HUES6 (cell line): ENCODE results near the gene DVL2.
A peak's percentile ranks its signal among the peaks of the same experiment; 100 is the strongest.

ENCODE experiments used
- H3K27ac ChIP-seq: 2 replicates; pipeline ENCODE4 v1.7.0; 2013; ENCODE audit warnings: low read depth, mild to moderate bottlenecking, low read length, inconsistent platforms
- H3K27me3 ChIP-seq: 2 replicates; pipeline ENCODE4 v1.6.1; 2013; ENCODE audit warnings: low read length; ENCODE audit not compliant: control insufficient read depth, insufficient read depth
- H3K36me3 ChIP-seq: 2 replicates; pipeline ENCODE4 v1.6.1; 2013; ENCODE audit warnings: low read length; ENCODE audit not compliant: control insufficient read depth, insufficient read depth
- H3K4me1 ChIP-seq: 2 replicates; pipeline ENCODE4 v1.6.1; 2013; ENCODE audit warnings: low read length; ENCODE audit not compliant: control insufficient read depth, insufficient read depth
- H3K4me3 ChIP-seq: 2 replicates; pipeline ENCODE4 v1.5.1; 2013; ENCODE audit warnings: low read depth, low read length
- H3K9ac ChIP-seq: one replicate; pipeline ENCODE4 v1.6.1; 2013; ENCODE audit warnings: mild to moderate bottlenecking, low read length
- H3K9me3 ChIP-seq: 2 replicates; pipeline ENCODE4 v1.6.1; 2013; ENCODE audit warnings: low read depth, low read length; ENCODE audit not compliant: control insufficient read depth, insufficient read depth

The DVL2 gene

DNA sequence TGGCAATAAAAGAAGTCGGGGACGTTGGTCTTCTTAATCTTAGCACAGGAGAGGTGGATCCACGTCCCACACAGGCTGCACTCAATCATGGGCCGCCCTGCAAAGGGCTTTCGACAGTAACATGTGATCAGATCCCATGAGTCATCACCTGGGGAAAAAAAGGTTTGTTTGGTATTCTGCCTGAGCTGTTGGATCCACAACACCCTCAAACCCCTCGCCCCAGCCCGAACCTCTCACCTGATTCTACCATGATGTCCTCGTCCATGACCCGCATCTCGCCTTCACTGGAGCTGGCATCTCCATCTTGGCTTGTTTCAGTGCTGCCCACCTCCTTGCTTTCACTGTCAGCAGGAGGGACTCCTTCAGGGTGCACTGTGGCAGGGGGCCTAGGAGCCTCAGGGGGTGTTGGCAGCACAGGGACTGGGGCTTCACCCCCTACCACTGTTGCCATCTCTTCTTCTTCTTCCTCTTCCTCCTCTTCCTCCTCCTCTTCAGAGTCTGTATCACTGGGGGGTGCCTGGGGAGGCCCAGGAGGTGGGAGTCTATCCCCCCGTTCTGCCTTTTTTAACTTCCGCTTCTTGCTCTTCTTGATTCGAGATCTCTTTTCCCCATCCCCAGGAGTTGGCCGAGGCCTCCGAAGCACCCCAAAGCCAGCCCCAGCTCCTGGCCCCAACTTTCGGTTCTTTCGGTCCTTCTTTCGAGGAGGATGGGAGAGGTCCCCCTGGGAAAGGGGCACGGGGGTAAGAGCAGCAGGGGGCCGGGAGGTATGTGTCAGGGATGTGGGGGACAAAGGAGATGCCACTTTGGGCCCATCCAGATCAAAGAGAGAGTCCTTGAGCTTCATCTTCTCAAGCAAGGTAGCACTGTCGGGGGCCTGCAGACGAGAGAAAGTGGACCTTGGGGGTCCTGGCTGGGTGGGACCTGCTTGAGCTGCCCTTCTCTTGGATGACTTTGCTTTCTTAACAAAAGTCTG, 1.7 kb upstream of the DVL2 start:
- Histone ChIP-seq H3K27ac (no peak overlapping the region), H3K4me3 (no peak overlapping the region), H3K27me3 (no peaks in the 10 kb centered on the region), H3K9ac (peak overlapping the region; percentile 7), H3K4me1 (peaks cover 17% of the 10 kb centered on the region; the same call in 1 of the 2 replicates), H3K9me3 (no peaks in the 10 kb centered on the region), H3K36me3 (peaks cover 38% of the 10 kb centered on the region)

DNA sequence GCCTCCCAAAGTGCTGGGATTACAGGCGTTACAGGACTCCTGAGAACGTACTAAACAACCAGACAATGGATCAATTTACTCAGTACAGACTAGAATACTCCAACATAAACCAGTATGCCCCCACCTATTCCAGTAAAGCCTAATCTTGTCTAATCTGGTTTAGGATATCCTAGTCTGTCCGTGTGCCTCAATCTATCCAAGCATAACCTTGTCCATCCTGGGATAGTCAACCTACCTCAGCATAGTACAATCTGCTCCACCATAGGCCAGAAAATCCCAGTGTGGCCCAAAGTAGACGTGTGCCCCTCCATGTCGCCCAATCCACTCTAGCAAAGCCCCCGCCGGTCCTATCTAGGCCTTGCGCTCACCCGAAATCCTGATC, 625 bp downstream of the DVL2 start:
- H3K36me3 ChIP-seq: peaks cover 51% of the 10 kb centered on the region

DNA sequence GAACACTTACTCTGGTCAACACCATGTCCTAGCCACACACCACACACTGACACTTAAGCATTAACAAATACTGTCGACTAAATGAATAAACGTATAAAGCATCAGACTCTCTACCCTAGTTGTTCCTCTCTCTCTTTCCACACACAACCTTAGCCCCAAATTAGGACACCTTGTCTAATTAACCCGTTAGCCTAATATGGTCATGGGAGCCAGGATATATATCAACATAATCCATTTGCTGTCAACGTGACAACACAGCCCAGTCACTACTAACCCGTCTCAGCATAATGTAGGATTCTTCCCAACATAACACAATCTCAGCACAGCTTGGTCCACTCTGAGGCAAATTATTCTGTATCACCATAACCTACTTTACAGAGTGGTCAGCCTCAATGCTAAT, 2.2 kb downstream of the DVL2 start:
- Histone ChIP-seq H3K4me1 (peaks cover 8% of the 10 kb centered on the region; the same call in 1 of the 2 replicates), H3K36me3 (peaks cover 63% of the 10 kb centered on the region), H3K27ac (no peak overlapping the region), H3K4me3 (peak overlapping the region; percentile 40), H3K9me3 (no peaks in the 10 kb centered on the region), H3K9ac (no peak overlapping the region), H3K27me3 (no peaks in the 10 kb centered on the region)

More for the DNA sequence above, 625 bp downstream of the DVL2 start:
- H3K4me1 ChIP-seq: peaks cover 13% of the 10 kb centered on the region; the same call in 1 of the 2 replicates
- H3K27ac ChIP-seq: peak overlapping the region; percentile 84
- H3K4me3 ChIP-seq: peak overlapping the region; percentile 83
- no peaks in the 10 kb centered on the region for H3K9me3 ChIP-seq
- no peaks in the 10 kb centered on the region for H3K27me3 ChIP-seq
- H3K9ac ChIP-seq: peak overlapping the region; percentile 93

DNA sequence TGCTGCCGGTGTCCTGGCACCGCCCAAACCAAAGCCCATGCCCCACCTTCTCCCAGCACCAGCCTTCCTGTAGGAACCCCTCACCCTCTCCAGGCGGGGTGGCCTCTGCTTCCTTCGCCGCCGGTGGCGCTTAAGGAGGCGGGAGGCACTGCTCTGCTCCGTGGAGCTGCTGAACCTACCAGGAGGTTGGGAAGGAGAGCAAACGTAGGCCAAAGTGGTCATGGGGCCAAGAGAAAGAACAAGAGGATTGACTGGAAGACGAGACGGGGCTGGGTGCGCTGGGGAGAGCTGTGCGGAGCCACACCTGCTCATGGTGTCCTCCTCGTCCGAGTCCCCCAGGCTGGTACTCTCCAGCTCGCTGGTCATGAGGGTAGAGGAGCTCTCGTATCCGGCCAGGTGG, 4.8 kb downstream of the DVL2 start:
- peaks cover 64% of the 10 kb centered on the region for H3K36me3 ChIP-seq
- peaks cover 7% of the 10 kb centered on the region; the same call in 1 of the 2 replicates for H3K4me1 ChIP-seq
- H3K9me3 ChIP-seq: no peaks in the 10 kb centered on the region
- H3K9ac ChIP-seq: no peak overlapping the region
- H3K27me3 ChIP-seq: no peaks in the 10 kb centered on the region
- no peak overlapping the region for H3K27ac ChIP-seq
- no peak overlapping the region for H3K4me3 ChIP-seq

DNA sequence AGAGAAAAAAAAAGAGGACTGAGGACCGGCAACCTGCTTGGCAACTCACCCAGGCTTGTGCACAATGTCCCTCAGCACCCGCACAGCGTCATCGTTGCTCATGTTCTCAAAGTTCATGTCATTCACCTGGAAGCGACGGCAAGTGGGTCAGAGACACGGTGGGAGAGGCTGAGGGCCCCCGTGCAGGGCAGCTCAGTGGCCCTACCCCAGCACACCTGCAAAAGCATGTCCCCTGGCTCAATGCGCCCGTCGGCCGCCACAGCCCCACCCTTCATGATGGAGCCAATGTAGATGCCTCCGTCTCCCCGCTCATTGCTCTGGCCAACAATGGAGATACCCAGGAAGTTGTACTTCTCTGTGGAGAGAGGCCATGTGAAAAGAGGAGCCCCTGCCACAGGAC, 5.4 kb downstream of the DVL2 start:
- no peak overlapping the region for H3K4me3 ChIP-seq
- H3K9ac ChIP-seq: no peak overlapping the region
- H3K27me3 ChIP-seq: no peaks in the 10 kb centered on the region
- H3K36me3 ChIP-seq: peaks cover 70% of the 10 kb centered on the region
- no peak overlapping the region for H3K27ac ChIP-seq
- H3K9me3 ChIP-seq: no peaks in the 10 kb centered on the region
- peaks cover 7% of the 10 kb centered on the region; the same call in 1 of the 2 replicates for H3K4me1 ChIP-seq

DNA sequence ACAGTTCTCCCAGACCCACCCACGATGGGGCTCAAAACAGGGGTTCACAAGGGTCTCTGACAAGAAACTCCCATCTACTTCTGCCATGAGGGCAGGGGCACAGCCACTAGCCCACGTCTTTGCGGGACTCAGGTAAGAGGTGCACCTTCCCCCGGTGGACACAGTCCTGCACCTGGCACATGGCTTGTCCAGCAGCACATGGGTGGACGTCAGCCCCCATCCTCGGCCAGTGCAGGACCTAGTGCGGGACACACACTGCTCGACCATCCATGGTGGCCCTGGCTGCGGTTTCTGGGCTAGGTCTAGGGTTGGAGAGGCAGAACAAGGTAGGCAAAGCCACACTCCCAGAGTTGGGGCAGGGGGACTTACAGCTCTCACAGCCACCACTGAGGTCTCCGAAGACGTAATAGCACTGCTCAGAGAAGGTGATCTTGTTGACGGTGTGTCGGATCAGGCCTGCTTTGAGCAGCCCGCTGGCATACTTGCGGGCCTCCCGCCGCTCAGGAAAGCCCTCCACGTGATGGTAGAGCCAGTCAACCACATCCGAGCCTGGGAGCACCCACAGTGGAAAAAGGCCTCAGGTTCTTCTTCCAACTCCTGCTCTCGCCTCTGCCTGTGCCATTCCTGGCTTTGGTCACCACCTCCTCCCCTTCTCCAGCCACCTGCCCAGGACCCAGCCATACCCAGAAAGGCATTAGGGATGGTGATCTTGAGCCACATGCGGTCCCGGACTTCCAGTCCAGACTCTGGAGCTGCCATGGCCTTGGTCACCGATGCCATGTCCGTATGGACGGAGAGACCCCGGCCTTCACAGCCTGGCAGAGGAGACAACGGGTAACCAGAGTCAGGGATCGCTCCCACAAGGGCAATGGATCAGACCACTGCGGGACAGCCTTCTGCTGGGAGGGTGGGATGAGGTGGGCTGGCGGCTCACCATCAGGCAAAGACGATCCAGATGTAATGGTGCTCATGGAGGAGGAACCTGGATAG, 7.3 kb downstream of the DVL2 start:
- no peak overlapping the region for H3K27ac ChIP-seq

DNA sequence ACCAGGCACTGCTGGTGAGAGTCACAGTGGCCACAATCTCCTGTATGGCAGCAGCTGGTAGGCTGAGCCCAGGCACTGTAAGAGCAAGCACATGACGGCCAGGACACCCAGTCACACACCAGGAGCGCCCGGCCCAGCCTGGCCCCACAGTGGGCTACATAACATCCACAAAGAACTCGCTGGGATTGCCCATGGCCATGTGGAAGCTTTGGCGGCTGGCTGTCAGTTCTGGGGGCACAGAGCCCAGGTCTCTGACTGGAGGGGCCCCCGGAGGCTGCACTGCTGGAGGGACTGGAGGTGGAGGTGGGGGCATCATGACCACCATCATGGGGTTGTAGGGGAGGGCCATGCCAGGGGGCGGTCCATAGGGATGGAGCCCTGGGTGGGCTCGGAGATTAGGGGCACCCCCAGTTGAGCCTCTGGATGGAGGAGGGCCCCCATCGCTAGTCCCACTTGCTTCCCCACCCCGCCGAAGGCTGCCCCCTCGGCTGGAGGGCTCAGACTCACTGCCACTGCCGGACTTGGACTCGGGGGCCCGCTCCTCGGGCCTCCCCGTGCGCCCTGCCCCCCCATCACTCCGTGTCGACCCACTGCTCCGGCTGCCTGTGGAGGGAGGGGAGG, 8.5 kb downstream of the DVL2 start:
- Histone ChIP-seq H3K9me3 (no peaks in the 10 kb centered on the region), H3K36me3 (peaks cover 100% of the 10 kb centered on the region), H3K27ac (no peak overlapping the region), H3K9ac (no peak overlapping the region), H3K4me1 (peaks cover 5% of the 10 kb centered on the region; the same call in 1 of the 2 replicates), H3K4me3 (no peak overlapping the region), H3K27me3 (no peaks in the 10 kb centered on the region)

More for the DNA sequence above, 7.3 kb downstream of the DVL2 start:
- Histone ChIP-seq H3K4me1 (no peaks in the 10 kb centered on the region; the same call in 1 of the 2 replicates), H3K4me3 (no peak overlapping the region), H3K9me3 (no peaks in the 10 kb centered on the region), H3K27me3 (no peaks in the 10 kb centered on the region), H3K36me3 (peaks cover 89% of the 10 kb centered on the region), H3K9ac (no peak overlapping the region)

DNA sequence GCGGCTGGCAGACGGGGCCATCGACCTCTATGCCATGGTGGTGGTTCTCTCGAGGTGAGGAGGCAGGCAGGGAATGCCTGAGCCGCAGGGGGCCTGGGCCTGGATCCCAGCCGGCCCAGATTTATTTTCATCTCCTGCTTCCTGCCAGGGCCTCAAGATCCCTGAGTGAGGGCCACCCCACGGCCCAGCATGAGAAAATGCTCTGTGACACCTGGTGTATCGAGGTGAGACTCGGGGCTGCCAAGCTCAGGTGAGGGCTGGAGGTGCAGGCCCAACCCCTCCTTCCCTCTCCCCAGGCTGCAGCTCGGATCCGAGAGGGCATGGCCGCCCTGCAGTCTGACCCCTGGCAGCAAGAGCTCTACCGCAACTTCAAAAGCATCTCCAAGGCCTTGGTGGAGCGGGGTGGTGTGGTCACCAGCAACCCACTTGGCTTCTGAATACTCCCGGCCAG, 9.6 kb downstream of the DVL2 start:
- no peak overlapping the region for H3K4me3 ChIP-seq
- H3K27me3 ChIP-seq: no peaks in the 10 kb centered on the region
- no peaks in the 10 kb centered on the region for H3K9me3 ChIP-seq
- no peak overlapping the region for H3K27ac ChIP-seq
- H3K9ac ChIP-seq: no peak overlapping the region
- H3K4me1 ChIP-seq: peaks cover 9% of the 10 kb centered on the region; the same call in 1 of the 2 replicates
- H3K36me3 ChIP-seq: peaks cover 88% of the 10 kb centered on the region

DNA sequence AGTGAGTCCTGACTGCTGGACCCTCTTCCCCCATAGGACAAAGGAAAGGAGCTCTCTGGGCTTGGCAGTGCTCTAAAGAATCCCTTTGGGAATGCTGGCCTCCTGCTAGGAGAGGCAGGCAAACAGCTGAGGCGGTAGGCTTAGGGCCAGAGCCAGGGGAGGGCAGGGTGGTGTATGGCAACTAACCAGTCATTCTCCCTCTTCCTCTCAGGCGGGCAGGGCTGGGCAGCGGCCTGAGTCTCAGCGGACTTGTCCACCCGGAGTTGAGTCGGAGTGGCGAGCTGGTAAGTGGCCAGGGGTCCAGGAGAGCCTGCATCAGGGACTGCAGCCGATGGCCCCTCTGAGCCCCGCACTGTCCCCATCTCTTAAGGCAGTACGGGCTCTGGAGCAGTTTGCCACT, 10.2 kb downstream of the DVL2 start:
- peaks cover 82% of the 10 kb centered on the region for H3K36me3 ChIP-seq
- H3K9ac ChIP-seq: no peak overlapping the region
- no peak overlapping the region for H3K4me3 ChIP-seq
- peaks cover 13% of the 10 kb centered on the region for H3K4me1 ChIP-seq
- no peaks in the 10 kb centered on the region for H3K9me3 ChIP-seq
- H3K27ac ChIP-seq: no peak overlapping the region
- no peaks in the 10 kb centered on the region for H3K27me3 ChIP-seq

DNA sequence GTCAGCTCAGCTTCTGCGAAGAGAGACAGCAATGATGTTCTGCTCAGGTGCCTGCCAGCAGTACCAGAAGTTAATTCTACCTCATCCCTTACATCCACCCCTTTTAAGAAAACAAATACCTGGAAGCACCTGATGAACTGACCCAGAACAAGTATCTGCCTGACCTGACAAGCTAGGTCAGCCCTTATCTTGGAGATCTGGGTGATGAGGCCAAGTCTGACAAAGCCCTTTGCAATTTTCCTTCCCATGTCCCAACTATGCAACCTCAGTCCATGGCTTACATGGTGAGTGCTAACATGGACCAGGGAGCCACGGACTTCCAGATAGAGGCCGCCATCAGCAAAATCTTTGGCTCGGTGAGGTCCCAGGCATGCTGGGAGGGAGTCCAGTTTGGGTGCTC, 10.9 kb downstream of the DVL2 start:
- Histone ChIP-seq H3K27me3 (no peaks in the 10 kb centered on the region), H3K36me3 (peaks cover 75% of the 10 kb centered on the region), H3K27ac (no peak overlapping the region), H3K9me3 (no peaks in the 10 kb centered on the region), H3K4me1 (peaks cover 19% of the 10 kb centered on the region), H3K4me3 (no peak overlapping the region), H3K9ac (no peak overlapping the region)
